ENCODE data around the gene XBP1. TPM values are rescaled to one million over a fixed set of nuclear protein-coding genes. Genes with fewer than 3 reads are reported as not detected.
A peak's percentile ranks its signal among the peaks of the same experiment; 100 is the strongest.
"Not testable (repeated sequence)": the region's sequence is repeated elsewhere in the genome, so short reads cannot be mapped to it uniquely, and the experiment has no call there.

Gene XBP1
- total RNA-seq, 6 experiments from 2014 or later = 106 to 115 (median 111) TPM

DNA sequence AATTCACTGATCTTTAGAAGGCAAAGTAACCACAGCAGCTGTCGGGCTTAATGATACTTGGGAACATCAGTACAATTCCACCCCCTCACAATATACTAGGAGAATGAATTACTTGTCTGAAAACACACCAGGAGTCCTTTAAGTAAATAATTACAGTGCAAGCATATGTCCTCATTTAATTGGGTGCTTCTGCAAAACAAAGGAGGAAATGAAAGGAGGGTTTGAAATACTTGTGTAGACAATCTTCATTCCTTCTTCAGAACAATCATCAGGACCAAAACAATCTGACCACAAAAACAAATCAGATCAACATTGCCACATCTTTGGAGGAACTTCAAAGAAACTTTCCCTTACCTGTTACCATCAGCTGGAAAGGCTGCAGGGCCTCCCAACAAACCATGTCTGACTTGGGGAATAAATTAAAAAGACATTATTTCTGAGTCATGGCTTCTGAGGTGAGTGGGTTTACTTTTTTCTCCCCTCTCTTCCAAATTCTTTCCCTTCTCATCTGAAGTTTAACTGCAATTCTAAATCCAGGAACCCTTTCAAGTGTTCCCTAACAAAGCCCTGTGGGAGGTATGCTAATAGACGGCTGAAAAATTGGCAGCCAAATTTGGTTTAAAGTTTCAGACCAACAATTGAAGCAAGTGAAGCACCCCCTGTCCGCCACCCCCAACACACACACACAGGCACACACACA, 40.4 kb downstream of the XBP1 start:
- no peak for DNase-seq
- H3K36me3 Mint-ChIP-seq (ENCODE audit: low read depth) = 0 out of 2 replicates have a peak, but pooled peaks cover 6% of the 10 kb centered on the region
- no peak overlapping the region for H3K27ac Mint-ChIP-seq
- H3K4me3 Mint-ChIP-seq = no peak overlapping the region
- H3K9me3 Mint-ChIP-seq = no peaks in the 10 kb centered on the region
- TF ChIP-seq CTCF (IDR thresholded peaks at IDR 0.05) = no peak
- no peaks in the 10 kb centered on the region for H3K4me1 Mint-ChIP-seq (ENCODE audit: low read depth)
- H3K27me3 Mint-ChIP-seq (ENCODE audit: insufficient read depth) = peaks cover 2% of the 10 kb centered on the region; the same call in 1 of the 2 replicates

GRCh38 chr22:28754512-28754911, 45.9 kb downstream of the XBP1 start:
- H3K36me3 Mint-ChIP-seq (ENCODE audit: low read depth); H3K27ac Mint-ChIP-seq; H3K27me3 Mint-ChIP-seq (ENCODE audit: insufficient read depth); H3K4me3 Mint-ChIP-seq; H3K9me3 Mint-ChIP-seq; DNase-seq: not testable (repeated sequence)
- H3K4me1 Mint-ChIP-seq (ENCODE audit: low read depth) = peaks cover 17% of the 10 kb centered on the region

DNA sequence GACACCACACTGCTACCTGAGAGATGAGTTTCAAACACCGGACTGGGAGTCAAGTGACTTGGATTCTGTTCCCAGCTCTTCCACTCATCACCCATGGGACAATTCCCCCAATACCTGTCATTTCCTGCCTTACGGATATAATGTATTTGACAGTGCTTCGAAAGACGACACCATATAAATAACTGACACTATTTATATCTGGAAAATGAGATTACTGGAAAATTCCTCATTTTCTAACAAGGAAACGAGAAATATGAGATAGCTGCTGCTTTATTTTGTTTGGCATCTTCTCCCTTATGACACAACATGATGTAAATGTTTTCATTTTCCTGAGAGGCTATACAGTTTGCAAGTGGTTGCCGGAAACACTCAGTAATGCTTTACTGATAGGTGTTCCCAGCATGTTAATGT, 49.9 kb downstream of the XBP1 start:
- DNase-seq = peak; percentile 58
- Mint-ChIP-seq H3K4me1 (ENCODE audit: low read depth) (peaks cover 23% of the 10 kb centered on the region), H3K9me3 (no peaks in the 10 kb centered on the region), H3K4me3 (peak overlapping the region; percentile 53), H3K27me3 (ENCODE audit: insufficient read depth) (no peaks in the 10 kb centered on the region), H3K27ac (peak overlapping the region; percentile 67), H3K36me3 (ENCODE audit: low read depth) (peaks cover 15% of the 10 kb centered on the region; the same call in 1 of the 2 replicates)
- TF ChIP-seq CTCF (IDR thresholded peaks at IDR 0.05) = no peak

Other genes with a start within 250 kb of the XBP1 start
- 10 to 100 TPM; 10.8 to 18.9 (median 13.6) TPM for gene TTC28, start 120.7 kb downstream of the XBP1 start, total RNA-seq (2021; fragmentation: NEBNext Ultra II Directional; extraction: Animal tissue kit (Norgen Biotek cat#: 25700))
- gene CHEK2, start 58.7 kb downstream of the XBP1 start, total RNA-seq (2021; fragmentation: NEBNext Ultra II Directional; extraction: Animal tissue kit (Norgen Biotek cat#: 25700)) = 10 to 100 TPM; 10.2 to 17.7 (median 14.9) TPM
- gene HSCB, start 58.5 kb downstream of the XBP1 start, total RNA-seq (2021; fragmentation: NEBNext Ultra II Directional; extraction: Animal tissue kit (Norgen Biotek cat#: 25700)) = 10 to 100 TPM; 15.2 to 18.3 (median 16.5) TPM
- gene CCDC117, start 27.9 kb downstream of the XBP1 start, total RNA-seq (2021; fragmentation: NEBNext Ultra II Directional; extraction: Animal tissue kit (Norgen Biotek cat#: 25700)) = 10 to 100 TPM; 13.2 to 17.4 (median 14.8) TPM
- gene ZNRF3, start 83.0 kb upstream of the XBP1 start, total RNA-seq (2021; fragmentation: NEBNext Ultra II Directional; extraction: Animal tissue kit (Norgen Biotek cat#: 25700)) = 1 to 10 TPM; 3.3 to 4.7 (median 3.6) TPM